CD4-positive, CD25-positive, alpha-beta regulatory T cell (primary cell): ENCODE data around the gene HNRNPM. TPM values are rescaled to one million over a fixed set of nuclear protein-coding genes. Genes with fewer than 3 reads are reported as not detected.
"Not testable (repeated sequence)": the region's sequence is repeated elsewhere in the genome, so short reads cannot be mapped to it uniquely, and the experiment has no call there.

ENCODE experiments used
- ATAC-seq, 2 donors: fragments of 150-1000 bp; cut with Tn5 transposase; one replicate each; pipeline ENCODE4 v1.10.0; 2021; ENCODE audit warnings: low read depth in 2 of 2, moderate number of reproducible peaks in 2 of 2, moderate library complexity in 1 of 2
- DNase-seq, 3 donors: peaks; one replicate each; pipeline versions ENCODE4 v3.0.0 to v3.0.0-alpha.2; 2012 to 2022; ENCODE audit warnings: mixed read lengths in 1 of 3
- H3K27ac ChIP-seq: one replicate; pipeline ENCODE4 v1.7.0; 2013; ENCODE audit warnings: mild to moderate bottlenecking, low read length; ENCODE audit not compliant: insufficient read depth, poor library complexity, severe bottlenecking
- H3K27me3 ChIP-seq: one replicate; pipeline ENCODE4 v1.7.0; 2013; ENCODE audit warnings: low read length; ENCODE audit not compliant: control insufficient read depth, insufficient read depth
- H3K36me3 ChIP-seq: one replicate; pipeline ENCODE4 v1.7.0; 2013; ENCODE audit warnings: mild to moderate bottlenecking, low read length, moderate library complexity; ENCODE audit not compliant: control insufficient read depth, insufficient read depth
- H3K4me1 ChIP-seq: 2 replicates; pipeline ENCODE4 v1.7.0; 2013; ENCODE audit warnings: mild to moderate bottlenecking, low read length; ENCODE audit not compliant: insufficient read depth, control insufficient read depth, poor library complexity, severe bottlenecking
- H3K4me3 ChIP-seq: one replicate; pipeline ENCODE4 v1.7.0; 2013; ENCODE audit warnings: low read depth, mild to moderate bottlenecking, low read length, moderate library complexity
- H3K9me3 ChIP-seq, 2 experiments: 1 replicate in 1 of 2; 2 replicates in 1 of 2; pipeline ENCODE4 v1.7.0; 2013; ENCODE audit warnings: low read length in 2 of 2, mild to moderate bottlenecking in 1 of 2, moderate library complexity in 1 of 2; ENCODE audit not compliant: control insufficient read depth in 2 of 2
- H3K27ac Mint-ChIP-seq, 3 donors: one replicate each; pipeline ENCODE4 v1.8.0; 2020 to 2022; ENCODE audit warnings: mild to moderate bottlenecking in 3 of 3, mixed read lengths in 3 of 3, moderate library complexity in 2 of 3
- H3K27me3 Mint-ChIP-seq: one replicate; pipeline ENCODE4 v1.8.0; 2022; ENCODE audit warnings: mild to moderate bottlenecking, mixed read lengths
- H3K36me3 Mint-ChIP-seq: one replicate; pipeline ENCODE4 v1.8.0; 2020; ENCODE audit warnings: mixed read lengths
- H3K4me1 Mint-ChIP-seq, 4 donors: one replicate each; pipeline ENCODE4 v1.8.0; 2020 to 2022; ENCODE audit warnings: mixed read lengths in 4 of 4, mild to moderate bottlenecking in 1 of 4
- H3K4me3 Mint-ChIP-seq, 4 donors: one replicate each; pipeline ENCODE4 v1.8.0; 2020 to 2022; ENCODE audit warnings: mild to moderate bottlenecking in 4 of 4, mixed read lengths in 4 of 4, moderate library complexity in 3 of 4
- H3K9me3 Mint-ChIP-seq, 7 donors: one replicate each; pipeline ENCODE4 v1.8.0; 2020 to 2022; ENCODE audit warnings: mixed read lengths in 7 of 7, mild to moderate bottlenecking in 3 of 7, moderate library complexity in 2 of 7
- polyA plus RNA-seq, 4 donors: library from polyadenylated mRNA; unstranded; fragments of 300-500 nt; fragmentation: Illumina TruSeq; gene quantifications; one replicate each; pipeline ENCODE4 v1.2.3, GENCODE V29; 2021
- total RNA-seq: library from RNA; stranded (reverse); gene quantifications from one replicate; pipeline ENCODE4 v1.2.3, GENCODE V29; 2022

Gene HNRNPM
- total and polyA plus RNA-seq, 5 donors from 2014 or later, result 161 to 263 (median 184) TPM

DNA sequence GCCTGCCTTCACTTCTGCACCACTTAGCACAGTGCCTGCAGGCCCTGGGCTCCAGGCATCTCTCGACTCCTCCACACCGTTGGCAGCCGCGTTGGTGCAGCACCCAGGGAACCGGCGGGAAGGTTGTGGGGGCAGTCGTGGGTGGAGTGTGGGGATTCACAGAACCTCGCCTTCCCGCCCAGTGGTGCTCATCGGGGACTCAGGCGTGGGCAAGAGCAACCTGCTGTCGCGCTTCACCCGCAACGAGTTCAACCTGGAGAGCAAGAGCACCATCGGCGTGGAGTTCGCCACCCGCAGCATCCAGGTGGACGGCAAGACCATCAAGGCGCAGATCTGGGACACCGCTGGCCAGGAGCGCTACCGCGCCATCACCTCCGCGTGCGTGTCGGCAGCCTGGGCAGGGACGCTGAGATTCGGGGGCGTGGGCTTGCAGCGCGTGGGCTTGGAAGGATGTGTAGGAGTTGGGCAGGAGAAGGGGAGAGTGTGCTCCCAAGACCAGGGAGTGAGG is 45.0 kb upstream of the HNRNPM start:
- no peak overlapping the region for H3K4me3 ChIP-seq
- H3K36me3 ChIP-seq, result peaks cover 16% of the 10 kb centered on the region
- no peaks in the 10 kb centered on the region for H3K27me3 ChIP-seq
- no peak for DNase-seq
- peaks cover 16% of the 10 kb centered on the region for H3K36me3 Mint-ChIP-seq
- no peak overlapping the region for H3K27ac Mint-ChIP-seq
- no peak overlapping the region for H3K4me3 Mint-ChIP-seq
- ATAC-seq, result no peak
- peaks cover 7% of the 10 kb centered on the region for H3K4me1 ChIP-seq
- H3K9me3 ChIP-seq, result no peaks in the 10 kb centered on the region
- peaks cover 0 to 23% (median 13%) of the 10 kb centered on the region in 4 donors for H3K4me1 Mint-ChIP-seq
- no peaks in the 10 kb centered on the region for H3K9me3 Mint-ChIP-seq
- H3K27me3 Mint-ChIP-seq, result no peaks in the 10 kb centered on the region
- H3K27ac ChIP-seq, result no peak overlapping the region

DNA sequence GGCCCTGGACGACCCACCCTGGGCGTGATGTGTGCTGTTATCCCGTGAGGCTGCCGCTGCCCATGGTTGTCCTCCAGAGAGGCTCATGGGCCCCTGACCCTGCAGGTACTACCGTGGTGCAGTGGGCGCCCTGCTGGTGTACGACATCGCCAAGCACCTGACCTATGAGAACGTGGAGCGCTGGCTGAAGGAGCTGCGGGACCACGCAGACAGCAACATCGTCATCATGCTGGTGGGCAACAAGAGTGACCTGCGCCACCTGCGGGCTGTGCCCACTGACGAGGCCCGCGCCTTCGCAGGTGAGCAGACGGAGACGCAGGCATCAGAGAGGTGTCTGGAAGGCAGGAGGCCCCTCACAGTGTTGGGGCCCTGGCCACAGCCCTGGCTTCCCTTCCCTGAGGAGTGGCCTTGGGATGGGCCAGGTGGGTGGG is 42.8 kb upstream of the HNRNPM start:
- peaks cover 12% of the 10 kb centered on the region for H3K36me3 Mint-ChIP-seq
- H3K27ac Mint-ChIP-seq, result no peak overlapping the region
- no peak for DNase-seq

DNA sequence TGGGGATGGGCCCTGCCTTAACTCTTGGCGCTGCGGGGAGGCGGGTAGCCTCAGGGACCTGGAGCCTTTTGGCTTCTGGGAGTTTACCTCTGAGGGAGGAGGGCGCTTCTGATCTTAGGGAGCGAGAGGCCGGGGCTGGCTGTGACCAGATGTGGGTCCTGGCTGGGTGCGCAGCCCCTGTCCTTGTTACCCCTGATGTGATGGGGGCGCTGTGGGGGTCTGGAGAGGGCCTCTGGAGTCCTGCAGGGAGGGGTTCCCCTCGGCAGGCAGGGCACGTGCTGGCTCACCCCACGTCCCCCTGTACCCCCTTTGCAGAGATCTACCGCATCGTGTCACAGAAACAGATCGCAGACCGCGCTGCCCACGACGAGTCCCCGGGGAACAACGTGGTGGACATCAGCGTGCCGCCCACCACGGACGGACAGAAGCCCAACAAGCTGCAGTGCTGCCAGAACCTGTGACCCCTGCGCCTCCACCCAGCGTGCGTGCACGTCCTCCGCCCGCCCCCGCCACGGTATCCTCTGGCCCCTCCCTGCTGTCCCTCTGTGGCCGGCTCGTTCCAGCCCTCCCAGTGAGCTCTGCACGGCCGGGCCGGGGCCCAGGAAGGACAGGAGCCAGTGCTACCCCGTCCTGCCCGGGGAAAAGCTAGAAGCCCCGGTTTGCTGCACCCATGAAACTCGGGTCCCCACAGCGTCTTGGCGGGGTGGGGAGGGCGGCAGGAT is 41.5 kb upstream of the HNRNPM start:
- Mint-ChIP-seq H3K36me3 (peaks cover 9% of the 10 kb centered on the region), H3K9me3 (no peaks in the 10 kb centered on the region), H3K27ac (no peak overlapping the region), H3K4me3 (no peak overlapping the region), H3K4me1 (no peaks in the 10 kb centered on the region), H3K27me3 (no peaks in the 10 kb centered on the region)
- H3K4me3 ChIP-seq, result no peak overlapping the region
- ATAC-seq (no peak), DNase-seq (no peak)
- no peaks in the 10 kb centered on the region for H3K9me3 ChIP-seq
- no peaks in the 10 kb centered on the region for H3K27me3 ChIP-seq
- no peaks in the 10 kb centered on the region for H3K4me1 ChIP-seq
- H3K27ac ChIP-seq, result no peak overlapping the region
- H3K36me3 ChIP-seq, result peaks cover 20% of the 10 kb centered on the region

More for the DNA sequence above, 42.8 kb upstream of the HNRNPM start:
- H3K27me3 ChIP-seq, result no peaks in the 10 kb centered on the region
- H3K9me3 ChIP-seq, result no peaks in the 10 kb centered on the region
- no peaks in the 10 kb centered on the region for H3K9me3 Mint-ChIP-seq
- H3K4me1 ChIP-seq, result peaks cover 4% of the 10 kb centered on the region
- H3K27me3 Mint-ChIP-seq, result no peaks in the 10 kb centered on the region
- peaks cover 20% of the 10 kb centered on the region for H3K36me3 ChIP-seq
- H3K27ac ChIP-seq, result no peak overlapping the region
- no peak overlapping the region for H3K4me3 ChIP-seq
- ATAC-seq, result no peak
- peaks cover 0 to 7% (median 4%) of the 10 kb centered on the region in 4 donors for H3K4me1 Mint-ChIP-seq
- no peak overlapping the region for H3K4me3 Mint-ChIP-seq

DNA sequence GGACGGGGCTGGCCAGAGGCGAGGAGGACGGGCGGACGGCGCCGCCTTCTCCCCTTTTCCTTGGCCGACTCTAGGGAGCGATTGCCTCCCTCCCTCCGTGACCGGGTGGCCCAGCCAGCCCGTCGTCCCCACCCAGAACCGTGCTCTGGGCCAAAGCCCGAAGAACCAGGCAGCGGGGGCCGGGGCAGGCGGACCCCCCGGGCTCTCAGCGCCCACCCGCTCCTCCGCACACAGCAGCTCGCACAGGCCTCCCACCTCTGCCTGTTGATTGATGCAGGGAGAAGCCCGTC is 41.0 kb upstream of the HNRNPM start:
- no peaks in the 10 kb centered on the region for H3K27me3 Mint-ChIP-seq
- H3K27ac Mint-ChIP-seq, result no peak overlapping the region
- peaks cover 9% of the 10 kb centered on the region for H3K36me3 Mint-ChIP-seq
- DNase-seq, result no peak
- no peaks in the 10 kb centered on the region for H3K4me1 Mint-ChIP-seq
- H3K4me1 ChIP-seq, result no peaks in the 10 kb centered on the region
- no peak for ATAC-seq
- H3K27ac ChIP-seq, result no peak overlapping the region
- no peak overlapping the region for H3K4me3 Mint-ChIP-seq
- no peaks in the 10 kb centered on the region for H3K27me3 ChIP-seq
- no peaks in the 10 kb centered on the region for H3K9me3 Mint-ChIP-seq
- no peaks in the 10 kb centered on the region for H3K9me3 ChIP-seq
- H3K4me3 ChIP-seq, result no peak overlapping the region
- H3K36me3 ChIP-seq, result peaks cover 20% of the 10 kb centered on the region

DNA sequence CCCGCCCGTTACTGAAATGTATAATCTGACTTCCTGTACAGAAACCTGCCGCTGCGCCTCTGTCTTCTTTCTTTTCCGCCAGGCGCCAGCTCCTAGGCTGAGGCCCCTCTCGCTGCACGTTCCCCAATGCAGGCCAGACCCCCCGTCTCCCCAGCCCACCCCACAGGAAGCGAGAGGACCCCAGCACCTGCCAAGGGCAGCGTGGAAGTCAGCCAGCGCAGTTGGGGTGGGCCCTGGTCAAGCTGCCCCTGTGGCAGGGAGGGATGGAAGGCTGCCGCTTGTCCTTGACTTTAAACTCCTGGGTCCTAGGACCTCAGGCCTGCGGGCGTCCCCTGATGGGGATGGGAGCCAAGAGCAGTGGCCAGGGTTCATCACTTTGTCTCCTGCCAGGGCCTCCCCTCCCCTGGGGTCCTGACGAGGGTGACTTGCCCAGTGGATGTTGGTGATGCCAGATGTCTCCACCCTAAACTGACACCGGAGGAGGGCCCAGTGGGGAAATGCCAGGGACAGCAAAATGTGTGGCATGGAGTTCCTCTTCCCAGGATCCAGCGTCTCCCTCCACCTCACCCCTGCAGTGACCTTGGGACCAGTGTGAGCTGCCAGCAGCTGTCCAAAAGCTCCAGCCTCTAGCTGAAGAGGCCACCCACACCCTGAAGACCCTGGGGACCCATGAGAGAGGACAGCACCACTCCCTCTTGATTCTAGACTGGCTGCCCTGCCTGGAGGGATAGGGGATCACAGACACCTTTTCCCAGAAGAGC is 40.2 kb upstream of the HNRNPM start:
- Histone ChIP-seq H3K9me3 (no peaks in the 10 kb centered on the region), H3K4me1 (no peaks in the 10 kb centered on the region), H3K27me3 (no peaks in the 10 kb centered on the region), H3K4me3 (no peak overlapping the region), H3K36me3 (peaks cover 20% of the 10 kb centered on the region), H3K27ac (no peak overlapping the region)
- Mint-ChIP-seq H3K36me3 (peaks cover 9% of the 10 kb centered on the region), H3K4me3 (no peak overlapping the region), H3K4me1 (no peaks in the 10 kb centered on the region), H3K27me3 (no peaks in the 10 kb centered on the region), H3K9me3 (no peaks in the 10 kb centered on the region), H3K27ac (no peak overlapping the region)
- ATAC-seq (no peak), DNase-seq (no peak)

GRCh38 chr19:8410718-8411117 is 34.1 kb upstream of the HNRNPM start:
- H3K4me3 ChIP-seq, H3K9me3 ChIP-seq, H3K36me3 Mint-ChIP-seq, H3K36me3 ChIP-seq, H3K27me3 ChIP-seq, H3K4me3 Mint-ChIP-seq, H3K27me3 Mint-ChIP-seq, H3K27ac ChIP-seq, H3K9me3 Mint-ChIP-seq, H3K4me1 ChIP-seq, H3K27ac Mint-ChIP-seq, DNase-seq, ATAC-seq: not testable (repeated sequence)
- H3K4me1 Mint-ChIP-seq, result peaks cover 4 to 11% (median 8%) of the 10 kb centered on the region in 4 donors

GRCh38 chr19:8412783-8413628 is 31.8 kb upstream of the HNRNPM start, which contains the start of gene MARCHF2:
TSS of gene MARCHF2 (plus strand) at chr19:8413305. CDS start at chr19:8421841, 8,536 bp downstream.
- Mint-ChIP-seq H3K27ac (peak within 1 kb of the TSS; percentile 56 to 69 (median 64)), H3K27me3 (no peaks in the 10 kb centered on the region), H3K36me3 (no peaks in the 10 kb centered on the region), H3K4me3 (peak within 1 kb of the TSS; percentile 83 to 91 (median 84)), H3K9me3 (no peaks in the 10 kb centered on the region), H3K4me1 (peaks cover 4 to 12% (median 8%) of the 10 kb centered on the region in 4 donors)
- ATAC-seq (peak; percentile 99 to 100), DNase-seq (peak; percentile 93 to 97 (median 93))
- Histone ChIP-seq H3K27ac (no peak within 1 kb of the TSS), H3K36me3 (no peaks in the 10 kb centered on the region), H3K9me3 (no peaks in the 10 kb centered on the region), H3K4me3 (peak within 1 kb of the TSS; percentile 82), H3K4me1 (peaks cover 10% of the 10 kb centered on the region), H3K27me3 (no peaks in the 10 kb centered on the region)
